HepG2 (cell line): ENCODE results near the gene NDEL1.

ENCODE experiments used
- AFF4 ChIP-seq: sonication (generic); formaldehyde crosslinking; IDR thresholded peaks from 2 replicates; pipeline ENCODE4 v1.4.0; 2020; ENCODE audit warnings: missing genetic modification reagents
- CTCF ChIP-seq: sonication (generic); formaldehyde crosslinking; IDR thresholded peaks from 2 replicates; pipeline ENCODE4 v1.5.0; 2020; ENCODE audit warnings: mild to moderate bottlenecking, missing genetic modification reagents, moderate library complexity
- E2F5 ChIP-seq: sonication (generic); formaldehyde crosslinking; conservative IDR thresholded peaks from 2 replicates; pipeline ENCODE4 v1.4.0; 2020; ENCODE audit warnings: missing genetic modification reagents
- EHMT2 ChIP-seq: fragments of 200-600 bp; sonication (generic); IDR thresholded peaks from 2 replicates; pipeline ENCODE4 v1.7.0; 2017; ENCODE audit warnings: antibody characterized with exemption, low read depth, low read length, borderline replicate concordance
- GABPA ChIP-seq, 2 experiments: IDR thresholded peaks; 2 replicates each; pipeline ENCODE4 v1.6.1; 2011 to 2016; ENCODE audit warnings: low read depth in 2 of 2, low read length in 1 of 2, missing biosample characterization in 1 of 2, missing genetic modification characterization in 1 of 2
- HNF1B ChIP-seq: sonication (generic); formaldehyde crosslinking; IDR thresholded peaks from 2 replicates; pipeline ENCODE4 v1.5.1; 2020; ENCODE audit warnings: mild to moderate bottlenecking, moderate library complexity, missing genetic modification reagents
- KDM5A ChIP-seq: fragments of 200-600 bp; sonication (generic); IDR thresholded peaks from 2 replicates; pipeline ENCODE4 v1.7.0; 2018; ENCODE audit warnings: antibody characterized with exemption, mild to moderate bottlenecking, low read length, borderline replicate concordance
- SNAPC2 ChIP-seq: sonication (generic); formaldehyde crosslinking; IDR thresholded peaks from 2 replicates; pipeline ENCODE4 v1.8.1; 2022; ENCODE audit warnings: mild to moderate bottlenecking, missing genetic modification reagents
- SP1 ChIP-seq, 2 experiments: fragments of 450-650 bp in 1 of 2; sonication (generic) in 1 of 2; formaldehyde crosslinking in 1 of 2; IDR thresholded peaks; 2 replicates each; pipeline versions ENCODE4 v1.4.0 to v1.6.1; 2016 to 2020; ENCODE audit warnings: missing genetic modification reagents in 1 of 2
- SP2 ChIP-seq: sonication (generic); formaldehyde crosslinking; IDR thresholded peaks from 2 replicates; pipeline ENCODE4 v1.5.1; 2020; ENCODE audit warnings: mild to moderate bottlenecking, missing genetic modification reagents
- ZNF121 ChIP-seq: sonication (generic); formaldehyde crosslinking; IDR thresholded peaks from 2 replicates; pipeline ENCODE4 v1.5.0; 2020; ENCODE audit warnings: mild to moderate bottlenecking, missing genetic modification reagents
- ZNF274 ChIP-seq: sonication (generic); formaldehyde crosslinking; IDR thresholded peaks from 2 replicates; pipeline ENCODE4 v1.5.1; 2020; ENCODE audit warnings: mild to moderate bottlenecking, missing genetic modification reagents
- ZNF609 ChIP-seq: sonication (generic); formaldehyde crosslinking; IDR thresholded peaks from 2 replicates; pipeline ENCODE4 v1.4.0; 2020; ENCODE audit warnings: mild to moderate bottlenecking, missing genetic modification reagents, borderline replicate concordance

GRCh38 chr17:8485491-8485890 is 49.8 kb downstream of the NDEL1 start:
- TF ChIP-seq CTCF (CRISPR knock-in tag), result no peak
- no peak for TF ChIP-seq KDM5A
- no peak for TF ChIP-seq EHMT2
- no peak for TF ChIP-seq HNF1B (CRISPR knock-in tag)
- no peak for TF ChIP-seq ZNF121 (CRISPR knock-in tag)
- no peak for TF ChIP-seq SP2 (CRISPR knock-in tag)
- no peak for TF ChIP-seq SNAPC2 (CRISPR knock-in tag)
- TF ChIP-seq E2F5, result no peak
- TF ChIP-seq SP1 (IDR thresholded peaks at IDR 0.05), result no peak
- no peak for TF ChIP-seq SP1 (CRISPR knock-in tag; IDR thresholded peaks at IDR 0.05)
- TF ChIP-seq GABPA (IDR thresholded peaks at IDR 0.05; ENCODE audit: low read depth, low read length), result no peak
- no peak for TF ChIP-seq GABPA (CRISPR knock-in tag; IDR thresholded peaks at IDR 0.05; ENCODE audit: low read depth)
- no peak for TF ChIP-seq AFF4 (CRISPR knock-in tag)
- no peak for TF ChIP-seq ZNF609 (CRISPR knock-in tag)
- no peak for TF ChIP-seq ZNF274
